GM21717 (cell line): ENCODE measurements around the gene HBE1.
"Not testable (repeated sequence)": the region's sequence is repeated elsewhere in the genome, so short reads cannot be mapped to it uniquely, and the experiment has no call there.

Experiments
- ATAC-seq: cut with Tn5 transposase; IDR thresholded peaks from one replicate; pipeline ENCODE4 v1.9.1; 2021; ENCODE audit warnings: mild to moderate bottlenecking, moderate library complexity; ENCODE audit not compliant: unreplicated experiment

Gene HBE1

DNA sequence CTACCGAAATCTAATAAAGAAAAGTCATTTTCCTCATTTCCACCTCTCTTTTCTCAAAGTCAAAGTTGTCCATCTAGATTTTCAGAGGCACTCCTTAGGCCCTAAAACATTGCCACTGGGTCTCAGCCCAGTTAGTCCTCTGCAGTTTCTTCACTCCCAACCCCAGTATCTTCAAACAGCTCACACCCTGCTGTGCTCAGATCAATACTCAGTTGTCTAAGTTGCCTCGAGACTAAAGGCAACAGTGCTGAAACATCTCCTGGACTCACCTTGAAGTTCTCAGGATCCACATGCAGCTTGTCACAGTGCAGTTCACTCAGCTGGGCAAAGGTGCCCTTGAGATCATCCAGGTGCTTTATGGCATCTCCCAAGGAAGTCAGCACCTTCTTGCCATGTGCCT, 15.7 kb downstream of the HBE1 start:
- ATAC-seq: not testable (repeated sequence)

DNA sequence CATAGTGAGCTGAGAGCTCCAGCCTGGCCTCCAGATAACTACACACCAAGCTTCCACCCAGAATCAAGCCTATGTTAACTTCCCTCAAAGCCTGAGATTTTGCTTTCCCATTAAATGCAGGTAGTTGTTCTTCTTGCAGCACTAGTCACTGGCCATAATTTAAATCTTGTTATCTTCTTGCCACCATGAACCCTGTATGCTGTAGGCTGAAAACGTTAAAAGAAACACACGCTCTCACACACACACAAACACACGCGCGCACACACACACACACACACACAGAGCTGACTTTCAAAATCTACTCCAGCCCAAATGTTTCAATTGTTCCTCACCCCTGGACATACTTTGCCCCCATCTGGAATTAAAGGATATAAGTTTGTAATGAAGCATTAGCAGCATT, 16.3 kb downstream of the HBE1 start:
- not testable (repeated sequence) for ATAC-seq

DNA sequence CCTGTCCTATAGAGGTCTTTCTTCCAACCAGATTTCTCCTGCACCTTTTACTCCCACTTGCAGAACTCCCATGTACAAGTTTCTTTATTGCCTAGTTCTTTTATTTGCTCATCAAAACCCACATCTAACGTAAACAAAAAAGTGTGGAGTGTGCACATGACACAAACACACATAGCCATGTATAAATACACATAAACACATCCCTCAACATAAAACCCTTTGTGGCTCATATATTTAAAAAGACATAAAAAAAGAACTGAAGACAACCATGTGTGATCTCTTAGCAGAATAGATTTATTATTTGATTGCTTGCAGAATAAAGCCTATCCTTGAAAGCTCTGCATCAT, 16.9 kb downstream of the HBE1 start:
- no peak for ATAC-seq

DNA sequence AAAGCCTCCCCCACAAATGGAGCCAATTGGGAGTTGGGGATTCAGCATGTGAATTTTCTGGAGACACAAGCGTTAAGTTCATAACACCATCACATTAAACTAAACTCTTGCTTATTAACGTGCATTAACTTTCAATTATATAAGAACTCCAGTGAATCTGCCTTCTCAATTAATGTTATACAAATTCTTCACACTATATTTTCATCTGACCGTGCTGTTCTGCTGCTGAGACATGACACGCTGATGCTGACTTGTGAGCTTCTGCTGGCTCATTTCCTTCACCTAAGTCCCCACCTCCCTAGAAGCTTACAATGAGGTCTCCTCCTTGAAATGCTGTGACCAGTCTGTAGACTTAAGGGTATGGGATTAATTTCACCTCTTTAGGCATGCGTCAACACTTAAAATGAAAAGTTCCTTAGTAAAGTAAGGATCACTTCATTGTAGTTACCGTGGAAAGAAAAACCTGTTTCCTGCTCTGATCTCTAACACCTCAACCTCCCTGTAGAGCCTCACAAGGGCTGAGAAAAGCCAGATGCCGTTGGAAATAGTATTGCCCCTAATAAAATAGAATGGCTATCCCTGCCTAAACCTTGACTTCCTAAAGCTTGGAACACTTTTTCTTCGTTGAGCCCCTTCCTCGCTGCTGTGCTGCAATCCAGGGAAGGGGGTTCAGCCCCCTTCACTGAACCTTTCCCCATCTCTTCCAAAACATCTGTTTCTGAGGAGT, 17.4 kb downstream of the HBE1 start:
- no peak for ATAC-seq

DNA sequence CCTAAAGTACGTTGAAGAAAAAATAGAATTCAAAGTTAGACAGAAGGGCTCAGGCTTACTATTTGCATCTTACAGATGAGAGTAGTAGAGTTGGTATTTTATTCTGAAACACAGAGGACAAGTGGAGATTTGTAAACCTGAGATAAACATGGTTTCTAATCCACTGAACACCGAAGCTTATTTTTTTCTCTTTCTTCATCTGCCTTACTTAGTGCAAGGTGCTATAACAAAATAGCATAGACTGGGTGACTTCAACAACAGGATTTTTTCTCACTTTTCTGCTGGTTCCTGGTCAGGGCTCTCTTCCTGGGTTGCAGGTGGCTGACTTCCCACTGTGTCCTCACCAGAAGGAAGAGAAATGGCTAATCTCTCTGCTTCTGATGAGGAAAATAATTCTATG, 18.0 kb downstream of the HBE1 start:
- ATAC-seq: no peak

DNA sequence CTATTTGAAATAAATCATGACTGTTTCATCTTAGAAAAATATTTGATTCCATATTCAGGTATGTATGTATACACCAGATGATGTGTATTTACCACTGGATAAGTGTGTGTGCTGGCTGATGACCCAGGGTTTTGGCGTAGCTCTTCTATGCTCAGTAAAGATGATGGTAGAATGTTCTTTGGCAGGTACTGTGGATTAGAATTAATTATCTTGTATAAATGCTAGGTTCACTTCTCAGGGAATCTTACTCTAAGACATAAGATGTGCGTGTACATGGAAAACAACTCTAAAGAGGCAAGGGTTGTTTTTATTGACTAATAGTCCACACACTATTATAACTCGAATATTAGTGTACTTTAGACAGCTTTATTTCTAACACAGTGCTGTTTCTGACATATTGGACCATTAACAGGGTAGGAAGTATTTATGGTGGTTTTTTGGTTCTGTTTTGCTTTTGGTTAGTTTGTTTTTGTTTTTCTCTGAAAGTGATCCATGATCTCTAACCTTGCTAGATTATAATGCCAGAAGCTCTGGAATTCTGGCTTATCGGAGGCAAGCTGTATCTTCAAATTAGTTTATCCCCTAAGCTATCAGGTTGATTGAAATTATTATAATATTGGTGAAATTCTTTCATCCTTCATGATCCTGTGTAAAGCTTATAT, 19.1 kb downstream of the HBE1 start:
- ATAC-seq: no peak

DNA sequence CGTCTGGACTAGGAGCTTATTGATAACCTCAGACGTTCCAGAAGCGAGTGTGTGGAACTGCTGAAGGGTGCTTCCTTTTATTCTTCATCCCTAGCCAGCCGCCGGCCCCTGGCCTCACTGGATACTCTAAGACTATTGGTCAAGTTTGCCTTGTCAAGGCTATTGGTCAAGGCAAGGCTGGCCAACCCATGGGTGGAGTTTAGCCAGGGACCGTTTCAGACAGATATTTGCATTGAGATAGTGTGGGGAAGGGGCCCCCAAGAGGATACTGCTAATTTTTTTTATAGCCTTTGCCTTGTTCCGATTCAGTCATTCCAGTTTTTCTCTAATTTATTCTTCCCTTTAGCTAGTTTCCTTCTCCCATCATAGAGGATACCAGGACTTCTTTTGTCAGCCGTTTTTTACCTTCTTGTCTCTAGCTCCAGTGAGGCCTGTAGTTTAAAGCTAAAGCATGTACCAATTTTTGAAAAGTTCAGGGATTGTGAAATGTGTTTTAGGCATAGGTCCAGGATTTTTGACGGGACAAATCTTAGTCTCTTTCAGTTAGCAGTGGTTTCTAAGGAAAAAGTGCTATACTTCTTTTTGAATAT, 19.8 kb downstream of the HBE1 start, which contains the start of gene HBG1:
Gene HBG1 (minus strand): TSS at position 51 of the 590 bp plus-strand sequence. CDS start 53 bp downstream, outside the sequence.
- not testable (repeated sequence) for ATAC-seq

DNA sequence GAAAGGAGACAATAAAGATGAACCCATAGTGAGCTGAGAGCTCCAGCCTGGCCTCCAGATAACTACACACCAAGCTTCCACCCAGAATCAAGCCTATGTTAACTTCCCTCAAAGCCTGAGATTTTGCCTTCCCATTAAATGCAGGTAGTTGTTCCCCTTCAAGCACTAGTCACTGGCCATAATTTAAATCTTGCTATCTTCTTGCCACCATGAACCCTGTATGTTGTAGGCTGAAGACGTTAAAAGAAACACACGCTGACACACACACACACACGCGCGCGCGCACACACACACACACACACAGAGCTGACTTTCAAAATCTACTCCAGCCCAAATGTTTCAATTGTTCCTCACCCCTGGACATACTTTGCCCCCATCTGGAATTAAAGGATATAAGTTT, 21.2 kb downstream of the HBE1 start:
- ATAC-seq: not testable (repeated sequence)

DNA sequence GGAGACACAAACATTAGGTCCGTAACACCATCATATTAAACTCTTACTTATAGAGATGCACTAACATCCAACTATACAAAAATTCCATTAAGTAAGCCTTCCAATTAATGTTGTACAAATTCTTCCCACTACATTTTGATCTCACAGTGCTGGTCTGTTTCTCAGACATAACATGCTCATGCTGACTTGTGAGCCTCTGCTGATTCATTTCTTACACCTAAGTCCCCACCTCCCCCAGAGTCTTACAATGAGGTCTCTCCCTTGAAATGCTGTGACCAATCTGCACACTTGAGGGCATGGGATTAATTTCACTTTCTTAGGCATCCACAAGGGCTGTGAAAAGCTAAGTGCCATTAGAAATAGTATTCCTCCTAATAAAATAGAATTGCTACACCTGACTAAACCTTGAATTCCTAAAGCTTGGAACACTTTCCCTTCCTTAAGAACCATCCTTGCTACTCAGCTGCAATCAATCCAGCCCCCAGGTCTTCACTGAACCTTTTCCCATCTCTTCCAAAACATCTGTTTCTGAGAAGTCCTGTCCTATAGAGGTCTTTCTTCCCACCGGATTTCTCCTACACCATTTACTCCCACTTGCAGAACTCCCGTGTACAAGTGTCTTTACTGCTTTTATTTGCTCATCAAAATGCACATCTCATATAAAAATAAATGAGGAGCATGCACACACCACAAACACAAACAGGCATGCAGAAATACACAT, 22.1 kb downstream of the HBE1 start:
- no peak for ATAC-seq

DNA sequence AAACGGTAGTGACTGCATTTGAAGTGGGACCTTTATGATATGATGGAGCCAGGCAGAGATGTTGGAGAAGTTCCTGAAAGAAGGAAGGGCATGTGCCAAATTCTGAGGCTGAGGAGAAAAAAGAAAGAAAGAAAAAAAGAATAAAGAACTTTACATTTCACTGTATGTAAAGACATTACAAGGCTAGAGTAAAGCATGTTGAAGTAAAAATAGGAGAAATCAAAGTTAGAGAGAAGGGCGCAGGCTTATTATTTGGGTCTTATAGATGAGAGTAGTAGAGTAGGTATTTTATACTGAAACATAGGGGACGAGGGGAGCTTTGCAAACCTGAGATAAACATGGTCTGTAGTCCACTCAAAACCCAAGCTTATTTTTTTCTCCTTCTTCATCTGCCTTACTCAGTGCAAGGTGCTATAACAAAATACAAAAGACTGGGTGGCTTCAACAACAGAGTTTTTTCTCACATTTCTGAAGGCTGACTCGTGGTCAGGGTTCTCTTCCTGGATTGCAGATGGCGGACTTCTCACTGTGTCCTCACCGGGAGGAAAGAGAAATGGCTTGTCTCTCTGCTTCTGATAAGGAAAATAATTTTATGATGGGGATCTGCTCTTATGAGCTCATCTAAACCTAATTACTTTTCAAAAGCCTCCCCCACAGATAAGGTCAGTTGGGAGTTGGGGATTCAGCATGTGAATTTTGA, 22.8 kb downstream of the HBE1 start:
- no peak for ATAC-seq

DNA sequence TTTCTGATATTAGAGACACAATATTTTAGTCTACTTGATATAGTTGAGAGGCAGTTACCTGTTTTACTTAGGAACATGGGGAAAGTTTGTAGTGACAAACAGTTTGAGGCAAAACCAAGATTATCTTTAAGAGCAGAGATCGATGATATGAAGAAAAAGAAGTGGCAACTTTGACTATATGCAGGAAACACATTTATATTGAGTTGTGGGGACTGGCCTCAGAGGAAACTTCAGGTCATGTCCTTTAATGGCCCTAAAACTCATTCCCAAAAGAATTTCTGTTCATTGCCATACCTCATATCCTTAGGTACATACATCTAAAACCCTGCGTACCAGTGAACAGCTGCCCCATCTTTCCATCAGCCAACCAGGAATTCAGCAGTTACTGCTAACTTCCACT, 24.6 kb downstream of the HBE1 start:
- no peak for ATAC-seq

DNA sequence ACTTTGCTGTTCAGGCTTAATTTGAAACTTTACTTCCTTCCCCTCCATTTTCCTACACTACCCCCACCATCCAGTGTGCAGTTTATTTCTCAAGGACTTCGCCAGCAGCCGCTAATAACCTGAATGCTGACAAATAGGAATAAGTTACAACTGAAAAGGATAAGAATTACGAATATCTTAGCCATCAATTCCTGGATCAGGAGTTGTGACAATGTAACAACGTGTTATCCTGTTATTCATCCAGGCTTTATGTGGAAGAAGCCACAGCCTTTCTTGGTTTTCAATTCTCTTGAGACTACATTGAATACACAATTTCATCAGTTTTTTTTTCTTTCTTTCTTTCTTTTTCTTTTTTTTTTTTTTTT, 25.9 kb downstream of the HBE1 start:
- ATAC-seq: no peak

DNA sequence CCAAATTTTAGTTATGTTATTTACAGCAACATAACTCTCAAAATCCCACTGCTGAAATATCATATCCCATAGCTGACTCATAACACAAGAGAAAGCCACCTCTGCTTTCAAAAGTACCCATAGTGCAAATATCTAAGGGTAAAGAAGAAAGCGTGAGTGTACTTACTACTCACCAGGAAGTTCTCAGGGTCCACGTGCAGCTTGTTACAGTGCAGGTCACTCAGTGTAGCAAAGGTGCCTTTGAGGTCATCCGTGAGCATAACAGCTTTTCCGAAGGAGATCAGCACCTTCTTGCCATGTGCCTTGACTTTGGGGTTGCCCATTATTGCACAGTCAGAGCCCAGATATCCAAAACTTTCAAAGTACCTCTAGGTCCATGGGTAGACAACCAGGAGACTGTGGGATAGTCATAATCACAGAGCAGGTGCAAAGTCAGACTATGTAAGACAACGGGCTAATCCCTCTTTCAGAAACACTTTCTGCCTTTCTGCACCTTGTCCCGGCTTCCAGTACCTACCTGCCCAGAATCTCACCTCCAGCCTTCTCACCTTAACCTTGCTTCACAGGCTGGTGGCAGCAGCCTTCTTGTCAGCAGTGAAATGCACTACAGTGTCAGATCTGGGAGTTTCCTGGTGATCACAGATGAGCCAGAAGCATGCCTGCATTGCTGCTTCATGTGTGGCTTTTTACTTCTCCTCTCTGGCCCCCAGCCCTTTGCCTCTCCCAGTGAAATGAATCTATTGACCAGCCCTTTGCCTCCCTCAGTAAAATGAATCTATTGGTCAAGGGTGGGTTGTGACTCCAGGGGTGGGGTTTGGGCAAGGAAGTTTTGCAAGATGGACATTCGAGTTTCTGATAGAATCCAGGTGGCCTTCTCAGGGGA, 26.6 kb downstream of the HBE1 start:
- ATAC-seq: peak; percentile 81

DNA sequence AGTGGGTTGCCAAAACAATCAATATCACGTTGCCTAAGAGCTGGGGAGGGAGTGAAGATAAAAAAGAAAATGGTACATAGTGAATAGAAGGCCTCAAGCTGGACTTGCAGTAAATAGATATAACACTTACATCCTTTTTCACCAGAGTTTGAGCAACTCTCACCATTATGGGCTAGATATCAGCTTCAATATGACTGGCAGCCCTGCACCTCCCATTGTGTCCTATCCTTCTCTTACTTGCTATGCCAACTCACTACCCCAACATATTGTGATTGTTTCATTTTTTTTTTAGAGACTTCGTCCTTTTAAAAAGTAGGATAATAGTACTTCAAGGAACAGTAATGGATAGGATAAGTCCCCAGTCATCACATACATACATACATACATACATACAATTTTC, 27.5 kb downstream of the HBE1 start:
- ATAC-seq: no peak

DNA sequence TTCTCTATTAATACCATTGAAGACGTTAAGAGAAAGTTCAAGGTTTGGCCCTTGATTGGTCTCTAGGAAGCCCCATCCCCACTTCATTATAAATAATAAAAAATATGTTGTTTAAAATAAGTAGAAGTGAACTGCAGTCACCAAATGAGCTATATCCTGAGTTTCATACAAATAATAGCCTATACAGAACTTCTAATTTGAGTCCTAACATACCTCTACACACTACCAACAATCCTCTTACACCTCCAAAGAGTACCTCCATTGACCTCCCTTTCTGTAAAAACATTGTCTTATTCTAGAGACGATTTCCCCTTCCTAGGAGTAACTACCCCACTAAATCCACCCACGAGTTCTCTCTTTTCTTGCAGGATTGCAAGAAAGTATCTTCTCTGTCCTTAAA, 28.3 kb downstream of the HBE1 start:
- ATAC-seq: no peak

DNA sequence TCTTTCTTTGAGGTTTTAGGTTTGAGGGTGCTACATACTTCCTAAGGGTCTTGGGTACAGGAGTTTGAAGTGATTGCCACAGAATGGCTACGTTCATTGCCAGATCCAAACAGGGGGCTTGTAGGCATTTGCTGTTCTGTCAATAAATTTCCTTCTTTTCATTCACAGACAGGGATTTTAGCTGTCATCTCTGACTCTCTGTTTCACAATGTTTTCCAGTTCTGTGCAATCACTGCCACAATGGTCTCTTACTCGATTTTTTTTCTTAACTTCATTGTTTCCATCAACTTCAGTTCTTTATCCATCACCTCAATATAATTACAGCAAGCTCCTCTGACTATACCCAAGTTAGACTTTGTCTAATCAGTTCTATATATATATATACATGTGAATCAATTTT, 29.3 kb downstream of the HBE1 start:
- ATAC-seq: no peak

DNA sequence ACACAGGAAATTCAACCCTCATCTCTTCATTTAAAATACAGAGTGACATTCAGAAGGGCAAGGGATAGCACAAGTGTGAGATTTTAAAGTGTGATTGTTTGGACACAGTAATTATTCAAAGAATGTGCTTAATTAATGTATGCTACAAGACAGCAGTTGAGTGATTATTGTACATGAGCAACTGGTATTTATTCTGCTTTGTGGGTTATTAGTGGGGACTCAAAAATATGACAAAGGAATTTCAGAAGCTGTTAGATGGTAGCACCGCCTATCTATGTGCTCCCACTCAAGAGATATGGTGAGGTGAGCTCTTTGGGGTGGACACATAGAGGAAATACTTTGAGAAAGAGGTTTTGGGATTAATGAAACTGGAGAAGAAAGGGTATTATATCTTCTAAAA, 29.7 kb downstream of the HBE1 start:
- ATAC-seq: no peak

DNA sequence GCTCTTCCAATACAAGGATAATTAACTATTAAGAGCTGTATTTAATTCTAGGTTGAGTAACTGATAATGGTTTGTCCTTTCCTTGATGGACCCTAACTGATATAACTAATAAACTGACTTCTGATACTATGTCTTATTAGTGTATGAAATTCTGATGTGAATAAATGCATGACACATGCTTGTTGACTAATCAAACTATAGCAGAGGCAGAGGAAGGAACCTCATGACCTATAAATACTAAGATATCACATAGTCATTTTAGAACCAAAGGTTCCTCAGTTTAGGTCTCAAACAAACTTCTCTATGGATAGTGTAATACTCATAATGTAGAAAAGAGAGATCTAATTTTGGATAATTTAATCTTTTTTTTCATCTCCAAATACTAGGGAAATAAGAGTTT, 30.7 kb downstream of the HBE1 start:
- no peak for ATAC-seq

DNA sequence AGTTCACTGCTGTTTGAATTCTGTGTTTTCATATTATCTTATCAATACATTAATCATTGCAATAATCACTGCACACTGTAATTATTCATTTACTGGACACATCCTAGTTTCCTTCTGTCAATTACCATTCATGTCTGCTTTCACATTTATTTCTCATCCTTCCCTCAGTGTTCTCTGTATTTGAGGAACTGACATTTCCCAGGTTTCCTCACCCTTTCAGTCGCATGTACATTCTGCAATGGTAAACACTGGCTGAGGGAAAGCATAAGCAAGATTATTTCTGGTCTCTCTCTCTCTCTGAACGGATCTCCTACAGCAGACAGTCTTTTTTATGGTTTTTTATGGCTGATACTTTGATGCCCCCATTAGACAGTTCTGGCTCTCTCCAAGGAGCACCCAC, 31.3 kb downstream of the HBE1 start:
- no peak for ATAC-seq

DNA sequence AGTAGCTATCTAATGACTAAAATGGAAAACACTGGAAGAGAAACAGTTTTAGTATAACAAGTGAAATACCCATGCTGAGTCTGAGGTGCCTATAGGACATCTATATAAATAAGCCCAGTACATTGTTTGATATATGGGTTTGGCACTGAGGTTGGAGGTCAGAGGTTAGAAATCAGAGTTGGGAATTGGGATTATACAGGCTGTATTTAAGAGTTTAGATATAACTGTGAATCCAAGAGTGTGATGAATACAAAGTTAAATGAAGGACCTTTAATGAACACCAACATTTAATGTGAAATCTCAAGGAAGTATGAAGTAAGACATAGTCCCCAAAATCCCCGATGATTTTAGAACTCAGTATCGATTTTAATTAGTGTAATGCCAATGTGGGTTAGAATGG, 32.3 kb downstream of the HBE1 start:
- no peak for ATAC-seq
